ENCODE results near the gene GRID2IP.
A peak's percentile ranks its signal among the peaks of the same experiment; 100 is the strongest.

The GRID2IP gene

GRCh38 chr7:6500691-6501090 lies 50.6 kb downstream of the GRID2IP start:
- peaks cover 5 to 6% of the 10 kb centered on the region in 2 donors for H3K27me3 ChIP-seq (ENCODE audit: control insufficient read depth in 1 of 2, insufficient read depth in 2 of 2, low read length in 2 of 2)
- H3K36me3 ChIP-seq (ENCODE audit: control insufficient read depth in 2 of 2, insufficient read depth in 2 of 2, low read length in 2 of 2): no peaks in the 10 kb centered on the region
- no peak overlapping the region for H3K27ac ChIP-seq (ENCODE audit: low read length)
- no peaks in the 10 kb centered on the region for H3K9me3 ChIP-seq (ENCODE audit: control insufficient read depth in 2 of 2, low read length in 2 of 2)
- H3K4me1 ChIP-seq (ENCODE audit: control insufficient read depth, insufficient read depth, low read length): peaks cover 11% of the 10 kb centered on the region
- no peak overlapping the region for H3K9ac ChIP-seq (ENCODE audit: low read length in 2 of 2)
- no peak overlapping the region for H3K4me3 ChIP-seq (ENCODE audit: low read length in 2 of 2)

- Histone ChIP-seq H3K4me3 (ENCODE audit: low read length in 2 of 2) (no peak overlapping the region), H3K9ac (ENCODE audit: low read length in 2 of 2) (no peak overlapping the region), H3K4me1 (ENCODE audit: control insufficient read depth, insufficient read depth, low read length) (no peaks in the 10 kb centered on the region), H3K27me3 (ENCODE audit: control insufficient read depth in 1 of 2, insufficient read depth in 2 of 2, low read length in 2 of 2) (no peaks in the 10 kb centered on the region), H3K27ac (ENCODE audit: low read length) (no peak overlapping the region), H3K9me3 (ENCODE audit: control insufficient read depth in 2 of 2, low read length in 2 of 2) (no peaks in the 10 kb centered on the region), H3K36me3 (ENCODE audit: control insufficient read depth in 2 of 2, insufficient read depth in 2 of 2, low read length in 2 of 2) (no peaks in the 10 kb centered on the region)
These were observed 53.3 kb downstream of the GRID2IP start for GRCh38 chr7:6497994-6498393.

- H3K4me3 ChIP-seq (ENCODE audit: low read length in 2 of 2): no peak overlapping the region
- H3K4me1 ChIP-seq (ENCODE audit: control insufficient read depth, insufficient read depth, low read length): no peaks in the 10 kb centered on the region
- H3K9me3 ChIP-seq (ENCODE audit: control insufficient read depth in 2 of 2, low read length in 2 of 2): no peaks in the 10 kb centered on the region
- no peaks in the 10 kb centered on the region for H3K36me3 ChIP-seq (ENCODE audit: control insufficient read depth in 2 of 2, insufficient read depth in 2 of 2, low read length in 2 of 2)
- no peak overlapping the region for H3K27ac ChIP-seq (ENCODE audit: low read length)
- H3K27me3 ChIP-seq (ENCODE audit: control insufficient read depth in 1 of 2, insufficient read depth in 2 of 2, low read length in 2 of 2): no peaks in the 10 kb centered on the region
- no peak overlapping the region for H3K9ac ChIP-seq (ENCODE audit: low read length in 2 of 2)
These were observed 53.7 kb downstream of the GRID2IP start for GRCh38 chr7:6497637-6497905.

- Histone ChIP-seq H3K9me3 (ENCODE audit: control insufficient read depth in 2 of 2, low read length in 2 of 2) (no peaks in the 10 kb centered on the region), H3K4me3 (ENCODE audit: low read length in 2 of 2) (no peak overlapping the region), H3K4me1 (ENCODE audit: control insufficient read depth, insufficient read depth, low read length) (no peaks in the 10 kb centered on the region), H3K9ac (ENCODE audit: low read length in 2 of 2) (no peak overlapping the region), H3K36me3 (ENCODE audit: control insufficient read depth in 2 of 2, insufficient read depth in 2 of 2, low read length in 2 of 2) (no peaks in the 10 kb centered on the region), H3K27me3 (ENCODE audit: control insufficient read depth in 1 of 2, insufficient read depth in 2 of 2, low read length in 2 of 2) (no peaks in the 10 kb centered on the region), H3K27ac (ENCODE audit: low read length) (no peak overlapping the region)
These were observed 54.2 kb downstream of the GRID2IP start for GRCh38 chr7:6496842-6497636.

- H3K27me3 ChIP-seq (ENCODE audit: control insufficient read depth in 1 of 2, insufficient read depth in 2 of 2, low read length in 2 of 2): no peaks in the 10 kb centered on the region
- no peak overlapping the region for H3K9ac ChIP-seq (ENCODE audit: low read length in 2 of 2)
- H3K4me1 ChIP-seq (ENCODE audit: control insufficient read depth, insufficient read depth, low read length): no peaks in the 10 kb centered on the region
- no peaks in the 10 kb centered on the region for H3K36me3 ChIP-seq (ENCODE audit: control insufficient read depth in 2 of 2, insufficient read depth in 2 of 2, low read length in 2 of 2)
- no peak overlapping the region for H3K27ac ChIP-seq (ENCODE audit: low read length)
- no peaks in the 10 kb centered on the region for H3K9me3 ChIP-seq (ENCODE audit: control insufficient read depth in 2 of 2, low read length in 2 of 2)
- no peak overlapping the region for H3K4me3 ChIP-seq (ENCODE audit: low read length in 2 of 2)
These were observed 55.5 kb downstream of the GRID2IP start for GRCh38 chr7:6495597-6496262.

GRCh38 chr7:6494365-6494764 lies 56.9 kb downstream of the GRID2IP start:
- H3K4me1 ChIP-seq (ENCODE audit: control insufficient read depth, insufficient read depth, low read length): no peaks in the 10 kb centered on the region
- H3K9ac ChIP-seq (ENCODE audit: low read length in 2 of 2): no peak overlapping the region
- no peak overlapping the region for H3K4me3 ChIP-seq (ENCODE audit: low read length in 2 of 2)
- no peaks in the 10 kb centered on the region for H3K36me3 ChIP-seq (ENCODE audit: control insufficient read depth in 2 of 2, insufficient read depth in 2 of 2, low read length in 2 of 2)
- H3K9me3 ChIP-seq (ENCODE audit: control insufficient read depth in 2 of 2, low read length in 2 of 2): peaks cover 0 to 5% of the 10 kb centered on the region in 2 donors
- H3K27me3 ChIP-seq (ENCODE audit: control insufficient read depth in 1 of 2, insufficient read depth in 2 of 2, low read length in 2 of 2): no peaks in the 10 kb centered on the region
- H3K27ac ChIP-seq (ENCODE audit: low read length): no peak overlapping the region

GRCh38 chr7:6491194-6491593 lies 60.1 kb downstream of the GRID2IP start:
- no peaks in the 10 kb centered on the region for H3K36me3 ChIP-seq (ENCODE audit: control insufficient read depth in 2 of 2, insufficient read depth in 2 of 2, low read length in 2 of 2)
- no peak overlapping the region for H3K4me3 ChIP-seq (ENCODE audit: low read length in 2 of 2)
- H3K9me3 ChIP-seq (ENCODE audit: control insufficient read depth in 2 of 2, low read length in 2 of 2): peaks cover 0 to 5% of the 10 kb centered on the region in 2 donors
- no peaks in the 10 kb centered on the region for H3K4me1 ChIP-seq (ENCODE audit: control insufficient read depth, insufficient read depth, low read length)
- H3K9ac ChIP-seq (ENCODE audit: low read length in 2 of 2): no peak overlapping the region
- H3K27ac ChIP-seq (ENCODE audit: low read length): no peak overlapping the region
- H3K27me3 ChIP-seq (ENCODE audit: control insufficient read depth in 1 of 2, insufficient read depth in 2 of 2, low read length in 2 of 2): no peaks in the 10 kb centered on the region

GRCh38 chr7:6489612-6490011 lies 61.6 kb downstream of the GRID2IP start:
- H3K4me1 ChIP-seq (ENCODE audit: control insufficient read depth, insufficient read depth, low read length): peaks cover 2% of the 10 kb centered on the region
- no peaks in the 10 kb centered on the region for H3K27me3 ChIP-seq (ENCODE audit: control insufficient read depth in 1 of 2, insufficient read depth in 2 of 2, low read length in 2 of 2)
- peaks cover 0 to 5% of the 10 kb centered on the region in 2 donors for H3K9me3 ChIP-seq (ENCODE audit: control insufficient read depth in 2 of 2, low read length in 2 of 2)
- no peak overlapping the region for H3K27ac ChIP-seq (ENCODE audit: low read length)
- H3K9ac ChIP-seq (ENCODE audit: low read length in 2 of 2): no peak overlapping the region
- H3K36me3 ChIP-seq (ENCODE audit: control insufficient read depth in 2 of 2, insufficient read depth in 2 of 2, low read length in 2 of 2): no peaks in the 10 kb centered on the region
- H3K4me3 ChIP-seq (ENCODE audit: low read length in 2 of 2): no peak overlapping the region

- no peaks in the 10 kb centered on the region for H3K36me3 ChIP-seq (ENCODE audit: control insufficient read depth in 2 of 2, insufficient read depth in 2 of 2, low read length in 2 of 2)
- H3K9me3 ChIP-seq (ENCODE audit: control insufficient read depth in 2 of 2, low read length in 2 of 2): peaks cover 0 to 5% of the 10 kb centered on the region in 2 donors
- no peaks in the 10 kb centered on the region for H3K27me3 ChIP-seq (ENCODE audit: control insufficient read depth in 1 of 2, insufficient read depth in 2 of 2, low read length in 2 of 2)
- H3K9ac ChIP-seq (ENCODE audit: low read length in 2 of 2): no peak overlapping the region
- H3K4me1 ChIP-seq (ENCODE audit: control insufficient read depth, insufficient read depth, low read length): peaks cover 15% of the 10 kb centered on the region
- H3K4me3 ChIP-seq (ENCODE audit: low read length in 2 of 2): no peak overlapping the region
- no peak overlapping the region for H3K27ac ChIP-seq (ENCODE audit: low read length)
These were observed 64.1 kb downstream of the GRID2IP start for GRCh38 chr7:6487184-6487545.

- Histone ChIP-seq H3K4me1 (ENCODE audit: control insufficient read depth, insufficient read depth, low read length) (peaks cover 16% of the 10 kb centered on the region), H3K36me3 (ENCODE audit: control insufficient read depth in 2 of 2, insufficient read depth in 2 of 2, low read length in 2 of 2) (no peaks in the 10 kb centered on the region), H3K4me3 (ENCODE audit: low read length in 2 of 2) (no peak overlapping the region), H3K9me3 (ENCODE audit: control insufficient read depth in 2 of 2, low read length in 2 of 2) (peaks cover 0 to 5% of the 10 kb centered on the region in 2 donors), H3K27me3 (ENCODE audit: control insufficient read depth in 1 of 2, insufficient read depth in 2 of 2, low read length in 2 of 2) (no peaks in the 10 kb centered on the region), H3K9ac (ENCODE audit: low read length in 2 of 2) (no peak overlapping the region), H3K27ac (ENCODE audit: low read length) (no peak overlapping the region)
These were observed 64.7 kb downstream of the GRID2IP start for GRCh38 chr7:6486438-6487183.

- Histone ChIP-seq H3K27me3 (ENCODE audit: control insufficient read depth in 1 of 2, insufficient read depth in 2 of 2, low read length in 2 of 2) (no peaks in the 10 kb centered on the region), H3K9me3 (ENCODE audit: control insufficient read depth in 2 of 2, low read length in 2 of 2) (no peaks in the 10 kb centered on the region), H3K9ac (ENCODE audit: low read length in 2 of 2) (peak overlapping the region; percentile 76 to 77), H3K4me3 (ENCODE audit: low read length in 2 of 2) (peak overlapping the region; percentile 78 to 86), H3K36me3 (ENCODE audit: control insufficient read depth in 2 of 2, insufficient read depth in 2 of 2, low read length in 2 of 2) (no peaks in the 10 kb centered on the region), H3K27ac (ENCODE audit: low read length) (peak overlapping the region; percentile 75), H3K4me1 (ENCODE audit: control insufficient read depth, insufficient read depth, low read length) (peaks cover 19% of the 10 kb centered on the region)
These were observed 68.5 kb downstream of the GRID2IP start for GRCh38 chr7:6482743-6483119.

Measured in stomach smooth muscle (tissue), 2 donors.